Bronchial epithelial cell (primary cell): ENCODE results near the gene HTRA1. TPM values are rescaled to one million over a fixed set of nuclear protein-coding genes. Genes with fewer than 3 reads are reported as not detected.

ENCODE experiments used
- DNase-seq: peaks from one replicate; pipeline ENCODE4 v3.0.0-alpha.2; 2010; ENCODE audit warnings: low read depth
- FAIRE-seq: peaks from 2 replicates; lab custom pipeline; 2011; peaks lifted over from hg19 to GRCh38; lab: Jason Lieb, UNC
- H3K27me3 ChIP-seq: 2 replicates; pipeline ENCODE4 v1.5.1; 2011; ENCODE audit warnings: low read length; ENCODE audit not compliant: control insufficient read depth, insufficient read depth
- H3K36me3 ChIP-seq: 2 replicates; pipeline ENCODE4 v1.5.1; 2011; ENCODE audit warnings: low read length; ENCODE audit not compliant: control insufficient read depth, insufficient read depth
- H3K4me3 ChIP-seq: 2 replicates; pipeline ENCODE4 v1.5.1; 2011; ENCODE audit warnings: mild to moderate bottlenecking, low read depth, low read length, control low read depth
- total RNA-seq: library from RNA; depleted of rRNA; stranded (reverse); fragments of >200 nt; gene quantifications from 2 replicates; pipeline ENCODE4 v1.2.1, GENCODE V29; 2014
- TF ChIP-seq, protein P1 (sequence below): IDR thresholded peaks from 2 replicates; pipeline ENCODE4 v1.5.1; 2011; ENCODE audit warnings: mild to moderate bottlenecking, moderate library complexity, low read length, control low read depth, inconsistent platforms; ENCODE audit not compliant: insufficient read depth, severe bottlenecking

The HTRA1 gene
- total RNA-seq, 1 donor from 2014 or later, result 80.3 TPM

DNA sequence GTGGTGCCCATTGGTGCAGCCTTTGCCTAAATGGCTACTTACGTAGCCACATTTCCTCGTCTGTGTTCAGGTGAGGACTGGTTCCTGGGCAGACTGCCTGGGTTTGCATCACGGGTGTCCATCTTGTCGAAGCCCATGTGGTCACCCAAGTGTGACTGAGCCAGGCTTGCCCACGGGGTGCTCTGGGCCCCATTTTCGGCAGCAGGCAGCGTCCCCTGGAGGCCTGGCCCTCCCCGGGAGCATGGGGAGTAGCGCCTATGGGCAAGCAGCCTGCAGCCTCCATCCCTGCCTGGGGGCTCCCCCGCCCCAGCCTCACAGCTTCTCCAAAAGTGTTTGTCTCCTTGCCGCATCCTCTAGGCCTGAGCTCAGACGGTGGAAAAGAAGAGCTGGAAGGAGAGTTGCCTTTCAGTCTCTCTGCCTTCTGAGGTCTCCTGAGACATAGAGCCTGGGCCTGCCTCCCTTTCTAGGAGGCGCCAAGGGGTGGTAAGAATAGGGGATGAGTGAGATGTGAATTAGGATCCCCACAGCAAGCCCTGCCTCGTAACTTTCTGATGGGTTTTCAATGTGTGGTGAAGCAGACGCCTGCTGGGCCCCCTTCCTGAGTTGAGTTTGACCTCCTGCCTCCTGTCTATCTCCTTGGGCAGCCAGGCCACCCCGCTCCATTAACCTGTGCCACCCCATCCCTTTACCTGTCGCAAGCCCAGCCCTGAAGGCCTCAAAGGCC is 42.7 kb downstream of the HTRA1 start:
- Histone ChIP-seq H3K4me3 (no peak overlapping the region), H3K36me3 (no peaks in the 10 kb centered on the region), H3K27me3 (no peaks in the 10 kb centered on the region)
- DNase-seq, result no peak
- TF ChIP-seq, protein P1, sequence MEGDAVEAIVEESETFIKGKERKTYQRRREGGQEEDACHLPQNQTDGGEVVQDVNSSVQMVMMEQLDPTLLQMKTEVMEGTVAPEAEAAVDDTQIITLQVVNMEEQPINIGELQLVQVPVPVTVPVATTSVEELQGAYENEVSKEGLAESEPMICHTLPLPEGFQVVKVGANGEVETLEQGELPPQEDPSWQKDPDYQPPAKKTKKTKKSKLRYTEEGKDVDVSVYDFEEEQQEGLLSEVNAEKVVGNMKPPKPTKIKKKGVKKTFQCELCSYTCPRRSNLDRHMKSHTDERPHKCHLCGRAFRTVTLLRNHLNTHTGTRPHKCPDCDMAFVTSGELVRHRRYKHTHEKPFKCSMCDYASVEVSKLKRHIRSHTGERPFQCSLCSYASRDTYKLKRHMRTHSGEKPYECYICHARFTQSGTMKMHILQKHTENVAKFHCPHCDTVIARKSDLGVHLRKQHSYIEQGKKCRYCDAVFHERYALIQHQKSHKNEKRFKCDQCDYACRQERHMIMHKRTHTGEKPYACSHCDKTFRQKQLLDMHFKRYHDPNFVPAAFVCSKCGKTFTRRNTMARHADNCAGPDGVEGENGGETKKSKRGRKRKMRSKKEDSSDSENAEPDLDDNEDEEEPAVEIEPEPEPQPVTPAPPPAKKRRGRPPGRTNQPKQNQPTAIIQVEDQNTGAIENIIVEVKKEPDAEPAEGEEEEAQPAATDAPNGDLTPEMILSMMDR, result no peak
- no peak for FAIRE-seq

GRCh38 chr10:122504610-122504950 is 43.2 kb downstream of the HTRA1 start:
- no peaks in the 10 kb centered on the region for H3K27me3 ChIP-seq
- FAIRE-seq, result no peak
- no peak overlapping the region for H3K4me3 ChIP-seq
- DNase-seq, result peak; percentile 76
- TF ChIP-seq, protein P1, result no peak
- no peaks in the 10 kb centered on the region for H3K36me3 ChIP-seq

DNA sequence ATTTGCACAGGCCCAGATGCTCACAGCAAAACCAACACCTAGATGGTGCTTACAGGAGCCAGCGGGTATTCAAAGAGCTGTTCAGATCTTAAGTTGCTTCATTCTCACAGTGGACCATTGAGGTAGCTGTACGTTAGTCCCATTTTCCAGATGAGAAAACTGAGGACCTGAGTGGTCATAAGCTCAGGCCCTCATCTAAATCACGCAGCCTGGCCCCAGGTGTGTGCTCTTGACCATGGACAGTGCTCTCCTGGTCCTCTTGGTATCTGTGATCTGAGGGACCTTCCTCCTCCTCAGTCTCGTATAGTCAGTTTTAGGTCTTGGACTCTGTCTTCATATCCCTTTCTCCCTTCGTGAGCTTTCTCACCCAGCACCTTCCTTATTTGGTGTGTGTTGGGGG is 43.7 kb downstream of the HTRA1 start:
- no peaks in the 10 kb centered on the region for H3K27me3 ChIP-seq
- TF ChIP-seq, protein P1, result no peak
- FAIRE-seq, result no peak
- DNase-seq, result no peak
- no peak overlapping the region for H3K4me3 ChIP-seq
- no peaks in the 10 kb centered on the region for H3K36me3 ChIP-seq

DNA sequence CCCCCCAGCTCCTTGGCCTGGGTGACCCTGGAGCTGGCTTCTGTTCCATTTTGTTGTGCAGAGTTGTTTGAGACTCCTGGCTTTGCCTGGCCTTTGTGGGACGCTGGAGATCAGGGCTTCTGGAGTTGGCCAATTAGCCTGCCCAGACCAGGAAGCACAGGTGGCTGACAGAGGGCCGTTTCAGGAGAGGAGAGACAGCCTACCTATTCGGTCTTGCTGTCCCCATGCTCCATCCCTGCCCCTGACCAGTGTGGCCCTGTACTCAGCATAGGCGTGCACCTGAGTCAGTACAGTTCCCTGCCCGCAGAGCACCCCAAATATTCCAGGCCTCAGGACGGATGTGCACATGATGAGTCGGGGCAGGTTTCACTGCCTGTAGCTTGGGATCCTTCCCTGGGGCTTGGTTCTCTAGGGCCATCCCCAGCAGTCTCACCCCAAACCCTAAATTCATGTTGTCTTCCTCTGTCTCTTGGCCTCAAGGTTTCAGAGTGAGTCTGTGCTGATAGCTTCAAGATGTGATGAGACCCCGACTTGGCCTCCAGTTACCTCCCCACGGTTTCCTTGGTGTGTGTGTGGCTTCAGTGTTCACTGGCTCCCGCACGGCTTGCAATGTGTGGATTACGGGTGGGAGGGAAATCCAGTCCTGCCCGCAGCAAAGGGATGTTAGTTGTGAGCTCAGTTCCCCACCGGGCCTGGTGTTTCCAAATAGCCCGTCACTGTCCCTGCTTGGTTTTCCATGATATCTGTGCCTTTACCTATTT is 44.7 kb downstream of the HTRA1 start:
- H3K36me3 ChIP-seq, result no peaks in the 10 kb centered on the region
- TF ChIP-seq, protein P1, result no peak
- DNase-seq (no peak), FAIRE-seq (no peak)
- no peaks in the 10 kb centered on the region for H3K27me3 ChIP-seq
- no peak overlapping the region for H3K4me3 ChIP-seq

- no peak overlapping the region for H3K4me3 ChIP-seq
- no peak for FAIRE-seq
- no peak for DNase-seq
- no peaks in the 10 kb centered on the region for H3K27me3 ChIP-seq
- H3K36me3 ChIP-seq, result peaks cover 3% of the 10 kb centered on the region
- TF ChIP-seq, protein P1, result no peak
Observed at GRCh38 chr10:122507616-122508015, 46.3 kb downstream of the HTRA1 start.
